Breast epithelium (tissue), 4 donors: ENCODE results near the gene DDX10. TPM values are rescaled to one million over a fixed set of nuclear protein-coding genes. Genes with fewer than 3 reads are reported as not detected.

Experiments
- DNase-seq, 2 donors: peaks; one replicate each; pipeline ENCODE4 v3.0.0-alpha.2; 2019; ENCODE audit warnings: low spot score in 2 of 2
- H3K27ac ChIP-seq, 2 donors: fragments of 200-600 bp; sonication (generic) in 1 of 2; one replicate each; pipeline ENCODE4 v1.5.1; 2016 to 2019; ENCODE audit warnings: mild to moderate bottlenecking in 1 of 2
- H3K27me3 ChIP-seq, 2 donors: fragments of 200-600 bp; sonication (generic) in 1 of 2; one replicate each; pipeline versions ENCODE4 v1.5.1 to v1.6.0; 2017 to 2019; ENCODE audit warnings: control low read depth in 1 of 2, mild to moderate bottlenecking in 1 of 2
- H3K36me3 ChIP-seq: fragments of 200-600 bp; one replicate; pipeline ENCODE4 v1.5.1; 2019
- H3K4me1 ChIP-seq, 2 donors: fragments of 200-600 bp; sonication (generic); one replicate each; pipeline ENCODE4 v1.5.1; 2016 to 2019; ENCODE audit warnings: control low read depth in 1 of 2
- H3K4me3 ChIP-seq, 3 donors: fragments of 200-600 bp; sonication (generic); 1 replicate in 2 of 3; 2 replicates in 1 of 3; pipeline ENCODE4 v1.5.1; 2016 to 2019; ENCODE audit warnings: mild to moderate bottlenecking in 3 of 3, moderate library complexity in 2 of 3
- H3K9me3 ChIP-seq, 2 donors: fragments of 200-600 bp; sonication (generic) in 1 of 2; one replicate each; pipeline ENCODE4 v1.5.1; 2016 to 2019; ENCODE audit warnings: control low read depth in 1 of 2
- POLR2A ChIP-seq: fragments of 450-650 bp; IDR thresholded peaks from one replicate; pipeline ENCODE4 v1.6.1; 2016; ENCODE audit warnings: antibody characterized with exemption, mild to moderate bottlenecking, moderate library complexity
- POLR2AphosphoS5 ChIP-seq, 3 donors: sonication (generic); formaldehyde crosslinking; IDR thresholded peaks; one replicate each; pipeline ENCODE4 v1.6.1; 2017; ENCODE audit warnings: antibody characterized with exemption in 3 of 3
- intact Hi-C: fragments of 100-400 bp; cut with DNase I; formaldehyde crosslinking; loops from one replicate; pipeline ENCODE4 v1.15.1; 2023; ENCODE audit warnings: low total_unique reads
- total RNA-seq, 3 donors: library from RNA; depleted of rRNA; stranded (reverse); fragments of >200 nt; gene quantifications; one replicate each; pipeline ENCODE4 v1.1.0, GENCODE V29; 2016
- TF ChIP-seq, protein P1 (sequence below), 3 donors: fragments of 450-650 bp; IDR thresholded peaks; one replicate each; pipeline ENCODE4 v1.5.1; 2016 to 2017; ENCODE audit warnings: antibody characterized with exemption in 3 of 3, mild to moderate bottlenecking in 3 of 3, moderate library complexity in 3 of 3

The DDX10 gene
- total RNA-seq, 3 donors from 2014 or later = 17.3 to 41.9 (median 29.5) TPM

- DNase-seq = no peak
- Histone ChIP-seq H3K4me3 (no peak overlapping the region), H3K4me1 (no peaks in the 10 kb centered on the region), H3K27ac (no peak overlapping the region), H3K27me3 (no peaks in the 10 kb centered on the region), H3K36me3 (no peaks in the 10 kb centered on the region), H3K9me3 (peaks cover 0 to 9% of the 10 kb centered on the region in 2 donors)
- TF ChIP-seq POLR2A (no peak), POLR2AphosphoS5 (IDR thresholded peaks at IDR 0.05) (no peak)
- TF ChIP-seq, protein P1, sequence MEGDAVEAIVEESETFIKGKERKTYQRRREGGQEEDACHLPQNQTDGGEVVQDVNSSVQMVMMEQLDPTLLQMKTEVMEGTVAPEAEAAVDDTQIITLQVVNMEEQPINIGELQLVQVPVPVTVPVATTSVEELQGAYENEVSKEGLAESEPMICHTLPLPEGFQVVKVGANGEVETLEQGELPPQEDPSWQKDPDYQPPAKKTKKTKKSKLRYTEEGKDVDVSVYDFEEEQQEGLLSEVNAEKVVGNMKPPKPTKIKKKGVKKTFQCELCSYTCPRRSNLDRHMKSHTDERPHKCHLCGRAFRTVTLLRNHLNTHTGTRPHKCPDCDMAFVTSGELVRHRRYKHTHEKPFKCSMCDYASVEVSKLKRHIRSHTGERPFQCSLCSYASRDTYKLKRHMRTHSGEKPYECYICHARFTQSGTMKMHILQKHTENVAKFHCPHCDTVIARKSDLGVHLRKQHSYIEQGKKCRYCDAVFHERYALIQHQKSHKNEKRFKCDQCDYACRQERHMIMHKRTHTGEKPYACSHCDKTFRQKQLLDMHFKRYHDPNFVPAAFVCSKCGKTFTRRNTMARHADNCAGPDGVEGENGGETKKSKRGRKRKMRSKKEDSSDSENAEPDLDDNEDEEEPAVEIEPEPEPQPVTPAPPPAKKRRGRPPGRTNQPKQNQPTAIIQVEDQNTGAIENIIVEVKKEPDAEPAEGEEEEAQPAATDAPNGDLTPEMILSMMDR (IDR thresholded peaks at IDR 0.05) = no peak
- intact Hi-C loops = no loop called here
Measured at GRCh38 chr11:108743851-108744250, 79.0 kb downstream of the DDX10 start.

GRCh38 chr11:108748968-108749367 is 84.1 kb downstream of the DDX10 start:
- Histone ChIP-seq H3K27ac (no peak overlapping the region), H3K36me3 (no peaks in the 10 kb centered on the region), H3K9me3 (no peaks in the 10 kb centered on the region), H3K27me3 (no peaks in the 10 kb centered on the region), H3K4me3 (no peak overlapping the region), H3K4me1 (no peaks in the 10 kb centered on the region)
- intact Hi-C loops = no loop called here
- TF ChIP-seq, protein P1 (IDR thresholded peaks at IDR 0.05) = no peak
- TF ChIP-seq POLR2AphosphoS5 (IDR thresholded peaks at IDR 0.05) = no peak
- no peak for TF ChIP-seq POLR2A
- no peak for DNase-seq

DNA sequence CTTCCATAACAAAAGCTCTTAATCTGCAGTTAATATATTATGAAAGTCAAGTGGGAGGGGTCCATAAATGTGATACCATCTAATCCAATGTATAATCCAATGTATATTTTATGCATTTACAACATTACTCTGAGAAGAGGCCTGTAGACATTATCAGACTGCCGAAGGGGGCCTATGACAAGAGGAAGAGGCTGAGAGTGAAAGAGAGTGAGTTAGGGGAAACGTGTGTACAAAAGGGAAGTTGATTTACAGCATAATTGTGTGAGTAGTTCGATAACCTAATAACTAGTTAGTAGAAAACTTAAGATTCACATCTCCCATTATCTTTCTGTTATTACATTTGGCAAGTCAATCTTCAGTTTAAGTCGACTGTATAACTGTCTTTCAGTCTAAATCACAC is 86.6 kb downstream of the DDX10 start:
- intact Hi-C loops = no loop called here
- Histone ChIP-seq H3K36me3 (no peaks in the 10 kb centered on the region), H3K27me3 (no peaks in the 10 kb centered on the region), H3K4me1 (no peaks in the 10 kb centered on the region), H3K27ac (no peak overlapping the region), H3K4me3 (no peak overlapping the region), H3K9me3 (no peaks in the 10 kb centered on the region)
- no peak for TF ChIP-seq POLR2A
- TF ChIP-seq, protein P1 (IDR thresholded peaks at IDR 0.05) = no peak
- TF ChIP-seq POLR2AphosphoS5 (IDR thresholded peaks at IDR 0.05) = no peak
- no peak for DNase-seq

DNA sequence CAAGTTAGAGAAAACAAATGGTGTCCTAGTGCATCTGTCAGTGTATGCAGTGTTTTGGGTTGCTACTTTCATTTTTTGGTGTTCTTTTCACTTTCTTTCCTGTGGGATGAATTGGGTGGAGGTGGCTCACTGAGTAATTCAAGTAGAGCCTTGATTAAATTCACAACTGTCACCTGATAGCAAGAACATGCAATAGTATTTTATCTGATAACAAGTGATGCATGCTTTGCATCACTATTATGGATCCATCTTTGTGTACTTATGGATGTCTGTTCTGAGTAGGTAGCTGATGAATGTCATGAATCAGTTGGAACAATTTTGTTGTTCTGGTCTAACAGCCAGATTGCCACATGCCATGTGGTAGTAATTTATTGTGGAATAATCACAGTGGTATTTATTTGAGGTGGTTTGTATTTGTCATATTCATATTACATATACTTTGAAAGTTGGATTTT is 87.5 kb downstream of the DDX10 start:
- Histone ChIP-seq H3K27me3 (no peaks in the 10 kb centered on the region), H3K4me3 (no peak overlapping the region), H3K9me3 (no peaks in the 10 kb centered on the region), H3K36me3 (no peaks in the 10 kb centered on the region), H3K27ac (no peak overlapping the region), H3K4me1 (no peaks in the 10 kb centered on the region)
- intact Hi-C loops = no loop called here
- TF ChIP-seq POLR2AphosphoS5 (IDR thresholded peaks at IDR 0.05) (no peak), POLR2A (no peak)
- TF ChIP-seq, protein P1 (IDR thresholded peaks at IDR 0.05) = no peak
- DNase-seq = no peak

DNA sequence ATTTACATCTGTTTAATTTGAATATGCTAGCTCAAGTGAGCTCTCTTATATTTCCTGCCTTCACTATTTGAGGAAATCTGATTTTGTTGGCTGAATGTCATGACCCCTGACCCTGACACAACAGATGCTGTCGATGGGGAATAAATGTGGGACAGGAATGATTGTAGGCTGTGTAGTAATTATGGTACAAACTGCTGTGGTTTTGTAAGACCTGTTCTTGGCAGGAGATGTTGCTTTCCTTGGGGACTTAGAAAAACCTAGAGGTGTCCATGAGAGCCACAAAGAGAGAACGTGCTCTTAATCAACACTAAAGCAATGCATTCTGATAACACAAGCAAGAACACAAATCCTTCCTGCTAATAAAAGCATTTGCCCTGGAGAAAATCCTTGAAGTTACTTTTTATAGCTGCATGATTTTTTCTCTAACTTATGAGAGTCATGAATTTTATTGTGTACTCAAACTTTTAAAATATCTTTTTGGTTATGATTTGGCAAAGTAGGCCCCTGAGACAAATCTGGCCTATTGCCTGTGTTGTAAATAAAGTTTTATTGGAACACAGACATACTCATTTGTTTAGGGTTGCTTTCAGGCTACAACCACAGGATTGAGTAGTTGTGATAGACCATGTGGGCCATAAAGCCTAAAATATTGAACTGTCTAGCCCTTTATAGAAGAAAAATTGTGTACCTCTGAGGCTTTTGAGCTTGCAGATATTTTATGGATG is 90.2 kb downstream of the DDX10 start:
- intact Hi-C loops = no loop called here
- TF ChIP-seq POLR2AphosphoS5 (IDR thresholded peaks at IDR 0.05) (no peak), POLR2A (no peak)
- TF ChIP-seq, protein P1 (IDR thresholded peaks at IDR 0.05) = no peak
- Histone ChIP-seq H3K4me3 (no peak overlapping the region), H3K4me1 (no peaks in the 10 kb centered on the region), H3K36me3 (no peaks in the 10 kb centered on the region), H3K9me3 (no peaks in the 10 kb centered on the region), H3K27ac (no peak overlapping the region), H3K27me3 (no peaks in the 10 kb centered on the region)
- DNase-seq = no peak
